Measurements from ENCODE around the gene BRI3.

The BRI3 gene

GRCh38 chr7:98341106-98341505, 59.6 kb downstream of the BRI3 start:
- no peak overlapping the region for H3K4me3 ChIP-seq (replicated peaks in 1 of 2; ENCODE audit: low read depth in 2 of 2, low read length in 2 of 2)
- no peak for TF ChIP-seq CTCF (IDR thresholded peaks at IDR 0.05; ENCODE audit: low read depth, low read length)
- peak in 1 of 2 donors; percentile 57 for DNase-seq (ENCODE audit: low read depth in 2 of 2)

Data from cardiac fibroblast (primary cell).